HepG2 (cell line): Measurements from ENCODE around the gene TOB1. TPM values are rescaled to one million over a fixed set of nuclear protein-coding genes. Genes with fewer than 3 reads are reported as not detected.
"Not testable (repeated sequence)": the region's sequence is repeated elsewhere in the genome, so short reads cannot be mapped to it uniquely, and the experiment has no call there.

Source experiments
- ATAC-seq: fragments of 200-7000 bp; cut with Tn5 transposase; 3 replicates; pipeline ENCODE4 v1.9.1; 2020; ENCODE audit warnings: mild to moderate bottlenecking, moderate library complexity
- BruUV-seq: library from RNA; stranded (reverse); fragments of 400-500 nt; replicated peaks from 2 replicates; lab custom pipeline; 2021; lab: Mats Ljungman, UMichigan
- CTCF ChIA-PET: fragments of 300-600 bp; formaldehyde crosslinking; extraction: SDS; loops from one replicate; lab custom pipeline; 2021; ENCODE audit warnings: low total read pairs, inconsistent platforms, low intra/inter-chr PET ratio; lab: Yijun Ruan, JAX
- POLR2A ChIA-PET: fragments of 350-600 bp; sonication (Branson Sonifier 250); formaldehyde crosslinking; loops from one replicate; lab custom pipeline; 2020; ENCODE audit warnings: antibody characterized with exemption, inconsistent platforms; lab: Yijun Ruan, JAX
- DNase-seq: peaks from one replicate; pipeline ENCODE4 v3.0.0-alpha.2; 2015; ENCODE audit warnings: low spot score
- FAIRE-seq: peaks from 3 replicates; lab custom pipeline; 2011; peaks lifted over from hg19 to GRCh38; lab: Jason Lieb, UNC
- H2AFZ ChIP-seq: one replicate; pipeline ENCODE4 v1.6.1; 2011; ENCODE audit warnings: low read length, inconsistent platforms
- H3K27ac ChIP-seq: fragments of 300-600 bp; 3 replicates; pipeline ENCODE4 v1.8.0; 2011; ENCODE audit warnings: mixed run types, mild to moderate bottlenecking, mixed read lengths, low read length, inconsistent platforms; ENCODE audit not compliant: insufficient read depth; ENCODE audit errors: extremely low read length
- H3K27me3 ChIP-seq, 2 experiments: fragments of 200-600 bp in 1 of 2; 2 replicates in 1 of 2; 3 replicates in 1 of 2; pipeline versions ENCODE4 v1.6.0 to v1.8.0; 2011; ENCODE audit warnings: low read length in 2 of 2, mild to moderate bottlenecking in 2 of 2, moderate library complexity in 2 of 2, inconsistent platforms in 1 of 2; ENCODE audit not compliant: insufficient read depth in 2 of 2, control insufficient read depth in 1 of 2
- H3K36me3 ChIP-seq, 2 experiments: fragments of 200-600 bp in 1 of 2; replicated peaks in 1 of 2; 2 replicates in 1 of 2; 3 replicates in 1 of 2; pipeline versions ENCODE4 v1.5.1 to v1.8.0; 2011; ENCODE audit warnings: low read length in 2 of 2, inconsistent platforms in 1 of 2; ENCODE audit not compliant: insufficient read depth in 2 of 2, control insufficient read depth in 1 of 2
- H3K4me1 ChIP-seq: 2 replicates; pipeline ENCODE4 v1.5.1; 2012; ENCODE audit warnings: low read length, inconsistent platforms; ENCODE audit not compliant: insufficient read depth
- H3K4me2 ChIP-seq: 2 replicates; pipeline ENCODE4 v1.6.0; 2011; ENCODE audit warnings: low read depth, low read length, inconsistent platforms
- H3K4me3 ChIP-seq, 3 experiments: fragments of 200-600 bp in 1 of 3; sonication (generic), shearing (Covaris generic) in 1 of 3; replicated peaks in 1 of 3; 2 replicates each; pipeline ENCODE4 v1.5.1; 2011 to 2016; ENCODE audit warnings: low read length in 3 of 3, inconsistent platforms in 2 of 3, low read depth in 2 of 3, mild to moderate bottlenecking in 2 of 3, control low read depth in 1 of 3, mixed read lengths in 1 of 3; ENCODE audit not compliant: insufficient read depth in 1 of 3
- H3K79me2 ChIP-seq: one replicate; pipeline ENCODE4 v1.6.1; 2011; ENCODE audit warnings: low read length, inconsistent platforms; ENCODE audit not compliant: insufficient read depth
- H3K9ac ChIP-seq: 2 replicates; pipeline ENCODE4 v1.6.0; 2011; ENCODE audit warnings: mild to moderate bottlenecking, low read depth, low read length, inconsistent platforms; ENCODE audit not compliant: insufficient read depth
- H3K9me3 ChIP-seq: 2 replicates; pipeline ENCODE4 v1.5.1; 2012; ENCODE audit warnings: mild to moderate bottlenecking, low read length
- H4K20me1 ChIP-seq: 2 replicates; pipeline ENCODE4 v1.6.0; 2011; ENCODE audit warnings: inconsistent platforms, mild to moderate bottlenecking, low read length, moderate library complexity; ENCODE audit not compliant: insufficient read depth
- ZBTB33 ChIP-seq: sonication (generic); formaldehyde crosslinking; IDR thresholded peaks from 2 replicates; pipeline ENCODE4 v1.4.0; 2020; ENCODE audit warnings: missing genetic modification reagents
- ZNF770 ChIP-seq: sonication (generic); formaldehyde crosslinking; IDR thresholded peaks from 2 replicates; pipeline ENCODE4 v1.5.0; 2020; ENCODE audit warnings: mild to moderate bottlenecking, missing genetic modification reagents
- WGBS: methylation state at CpG from one replicate; pipeline ENCODE4 v1.1.6; 2017; ENCODE audit warnings: low lambda C conversion rate; 5-methylcytosine and 5-hydroxymethylcytosine counted together
- in situ Hi-C: cut with HindIII; loops from 2 replicates; pipeline ENCODE4 v1.10.0; 2017; ENCODE audit warnings: low pct_unique_long_range_greater_than_20kb; ENCODE audit not compliant: extremely low pct_ligation_motif_present
- intact Hi-C: fragments of 100-400 bp; cut with micrococcal nuclease; formaldehyde crosslinking; loops from one replicate; pipeline ENCODE4 v1.10.0; 2022; ENCODE audit not compliant: unreplicated experiment
- polyA plus RNA-seq, 8 experiments: library from polyadenylated mRNA; depleted of rRNA in 3 of 8; stranded (reverse) in 7 of 8; unstranded in 1 of 8; fragments of >200 nt; fragmentation: Illumina TruSeq in 4 of 8; extraction: Trizol in 4 of 8; gene quantifications; 2 replicates each; pipeline versions ENCODE4 v1.2.1 to v1.2.3, GENCODE V29; 2011 to 2016; ENCODE audit warnings: low read depth in 4 of 8, missing spikeins in 1 of 8, mixed read lengths in 1 of 8; ENCODE audit not compliant: insufficient read depth in 1 of 8
- total RNA-seq, 5 experiments: library from RNA; depleted of rRNA; stranded (reverse); fragments of >200 nt; fragmentation: Illumina TruSeq; extraction: Trizol; gene quantifications; 2 replicates each; pipeline ENCODE4 v1.2.3, GENCODE V29; 2016; ENCODE audit warnings: low read depth in 1 of 5

The TOB1 gene
- total and polyA plus RNA-seq, 2 of the 13 experiments (the other 11 are each of a cell fraction or from before 2014, with no cell fraction given) = 21.9 to 57.7 TPM

- H3K4me2 ChIP-seq, BruUV-seq, H3K9ac ChIP-seq, ATAC-seq, DNase-seq, H3K9me3 ChIP-seq, FAIRE-seq, CTCF ChIA-PET, H3K27me3 ChIP-seq, H3K27ac ChIP-seq, H3K36me3 ChIP-seq, H2AFZ ChIP-seq, intact Hi-C loops, H3K4me3 ChIP-seq, H4K20me1 ChIP-seq, in situ Hi-C loops, H3K79me2 ChIP-seq: not testable (repeated sequence)
- peaks cover 81% of the 10 kb centered on the region for H3K4me1 ChIP-seq
- POLR2A ChIA-PET = interaction anchor here (2.3 to 12.8 kb wide), 4 partner anchors 12 to 42 kb away, joined by 8 to 343 read pairs (median 100); partner anchors contain the start of gene TOB1
- 79% methylated on average over 4 of the region's 4 CpGs for WGBS
- TF ChIP-seq ZNF770 = peak; percentile 81
- peak; percentile 71 for TF ChIP-seq ZBTB33 (CRISPR knock-in tag)
Measured at GRCh38 chr17:50894513-50894912, 28.4 kb upstream of the TOB1 start.
